Upper lobe of left lung (tissue), 6 donors: Measurements from ENCODE around the gene LCE7A. TPM values are rescaled to one million over a fixed set of nuclear protein-coding genes. Genes with fewer than 3 reads are reported as not detected.

Experiments used
- ATAC-seq, 2 donors: fragments of 200-7000 bp; cut with Tn5 transposase; one replicate each; pipeline ENCODE4 v1.9.1; 2022; ENCODE audit warnings: mild to moderate bottlenecking in 2 of 2, moderate library complexity in 2 of 2; ENCODE audit not compliant: low FRiP score in 2 of 2
- DNase-seq, 2 donors: peaks; one replicate each; pipeline ENCODE4 v3.0.0-alpha.2; 2019 to 2020
- H3K27ac ChIP-seq, 4 donors: fragments of 200-600 bp; sonication (generic); one replicate each; pipeline ENCODE4 v1.5.1; 2016 to 2019
- H3K27me3 ChIP-seq, 4 donors: fragments of 200-600 bp; sonication (generic); one replicate each; pipeline ENCODE4 v1.5.1; 2017 to 2019
- H3K36me3 ChIP-seq, 4 donors: fragments of 200-600 bp; sonication (generic); one replicate each; pipeline ENCODE4 v1.5.1; 2016 to 2019
- H3K4me1 ChIP-seq, 4 donors: fragments of 200-600 bp; sonication (generic); one replicate each; pipeline ENCODE4 v1.5.1; 2018 to 2019
- H3K4me3 ChIP-seq, 4 donors: fragments of 200-600 bp; sonication (generic); one replicate each; pipeline ENCODE4 v1.5.1; 2017 to 2019; ENCODE audit warnings: mild to moderate bottlenecking in 2 of 4, moderate library complexity in 1 of 4
- H3K9me3 ChIP-seq, 4 donors: fragments of 200-600 bp; sonication (generic); one replicate each; pipeline ENCODE4 v1.5.1; 2018 to 2019
- EP300 ChIP-seq, 4 donors: sonication (generic); formaldehyde crosslinking; IDR thresholded peaks; one replicate each; pipeline ENCODE4 v1.5.1; 2017; ENCODE audit warnings: antibody characterized with exemption in 4 of 4, control low read depth in 2 of 4
- POLR2A ChIP-seq, 4 donors: fragments of 450-650 bp; IDR thresholded peaks; one replicate each; pipeline ENCODE4 v1.5.1; 2016 to 2017; ENCODE audit warnings: antibody characterized with exemption in 4 of 4, mild to moderate bottlenecking in 2 of 4
- POLR2AphosphoS5 ChIP-seq, 2 donors: sonication (generic); formaldehyde crosslinking; IDR thresholded peaks; one replicate each; pipeline ENCODE4 v1.5.1; 2017; ENCODE audit warnings: antibody characterized with exemption in 2 of 2
- WGBS, 2 donors: methylation state at CpG; one replicate each; pipeline ENCODE4 v1.1.5; 2017 to 2018; 5-methylcytosine and 5-hydroxymethylcytosine counted together
- total RNA-seq, 6 donors: library from RNA; depleted of rRNA in 4 of 6; stranded (reverse); fragments of >200 nt in 4 of 6; gene quantifications; one replicate each; pipeline versions ENCODE4 v1.1.0 to v1.2.1, GENCODE V29; 2016 to 2021
- TF ChIP-seq, protein P1 (sequence below), 6 experiments: fragments of 450-650 bp in 4 of 6; fragments of 200-600 bp in 2 of 6; sonication (generic) in 2 of 6; IDR thresholded peaks; one replicate each; pipeline ENCODE4 v1.5.1; 2016 to 2019; ENCODE audit warnings: antibody characterized with exemption in 6 of 6
- donor health status: DM: no; HTN: no; CAD: no; lungs with moderate emphysema.
- donor health status: DM: no; HTN: yes; CAD: no; lungs with severe emphysema.

LCE7A gene
- total RNA-seq, 6 donors from 2014 or later: not detected

DNA sequence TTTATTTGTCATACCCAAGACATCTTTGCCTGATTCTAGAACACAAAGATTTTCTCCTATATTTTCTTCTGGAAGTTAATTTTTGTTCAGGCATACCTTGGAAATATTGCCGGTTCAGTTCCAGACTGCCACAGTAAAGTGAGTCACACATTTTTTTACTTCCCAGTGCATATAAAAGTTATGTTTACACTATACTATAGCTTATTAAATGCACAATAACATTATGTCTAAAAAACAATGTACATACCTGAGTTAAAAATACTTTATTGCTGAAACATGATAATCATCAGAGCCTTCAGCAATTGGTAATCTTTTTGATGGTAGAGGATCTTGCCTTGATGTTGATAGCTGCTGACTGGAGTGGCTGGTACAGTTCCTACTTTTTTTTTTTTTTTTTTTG is 28.3 kb downstream of the LCE7A start:
- H3K4me3 ChIP-seq: no peak overlapping the region
- DNase-seq: no peak
- H3K9me3 ChIP-seq: no peaks in the 10 kb centered on the region
- H3K27ac ChIP-seq: no peak overlapping the region
- TF ChIP-seq POLR2AphosphoS5 (IDR thresholded peaks at IDR 0.05) (no peak), EP300 (IDR thresholded peaks at IDR 0.05) (no peak), POLR2A (IDR thresholded peaks at IDR 0.05) (no peak)
- TF ChIP-seq, protein P1, sequence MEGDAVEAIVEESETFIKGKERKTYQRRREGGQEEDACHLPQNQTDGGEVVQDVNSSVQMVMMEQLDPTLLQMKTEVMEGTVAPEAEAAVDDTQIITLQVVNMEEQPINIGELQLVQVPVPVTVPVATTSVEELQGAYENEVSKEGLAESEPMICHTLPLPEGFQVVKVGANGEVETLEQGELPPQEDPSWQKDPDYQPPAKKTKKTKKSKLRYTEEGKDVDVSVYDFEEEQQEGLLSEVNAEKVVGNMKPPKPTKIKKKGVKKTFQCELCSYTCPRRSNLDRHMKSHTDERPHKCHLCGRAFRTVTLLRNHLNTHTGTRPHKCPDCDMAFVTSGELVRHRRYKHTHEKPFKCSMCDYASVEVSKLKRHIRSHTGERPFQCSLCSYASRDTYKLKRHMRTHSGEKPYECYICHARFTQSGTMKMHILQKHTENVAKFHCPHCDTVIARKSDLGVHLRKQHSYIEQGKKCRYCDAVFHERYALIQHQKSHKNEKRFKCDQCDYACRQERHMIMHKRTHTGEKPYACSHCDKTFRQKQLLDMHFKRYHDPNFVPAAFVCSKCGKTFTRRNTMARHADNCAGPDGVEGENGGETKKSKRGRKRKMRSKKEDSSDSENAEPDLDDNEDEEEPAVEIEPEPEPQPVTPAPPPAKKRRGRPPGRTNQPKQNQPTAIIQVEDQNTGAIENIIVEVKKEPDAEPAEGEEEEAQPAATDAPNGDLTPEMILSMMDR (IDR thresholded peaks at IDR 0.05): no peak
- 87 to 92% methylated on average over 1 of the region's 1 CpG for WGBS, 2 donors
- H3K36me3 ChIP-seq: no peaks in the 10 kb centered on the region
- H3K27me3 ChIP-seq: no peaks in the 10 kb centered on the region
- ATAC-seq: no peak
- no peaks in the 10 kb centered on the region for H3K4me1 ChIP-seq

GRCh38 chr1:152899027-152899426 is 39.2 kb downstream of the LCE7A start:
- Histone ChIP-seq H3K27ac (no peak overlapping the region), H3K36me3 (no peaks in the 10 kb centered on the region), H3K9me3 (no peaks in the 10 kb centered on the region), H3K4me1 (no peaks in the 10 kb centered on the region), H3K4me3 (no peak overlapping the region), H3K27me3 (no peaks in the 10 kb centered on the region)
- TF ChIP-seq EP300 (IDR thresholded peaks at IDR 0.05): no peak
- no peak for TF ChIP-seq POLR2AphosphoS5 (IDR thresholded peaks at IDR 0.05)
- TF ChIP-seq, protein P1 (IDR thresholded peaks at IDR 0.05): no peak
- TF ChIP-seq POLR2A (IDR thresholded peaks at IDR 0.05): no peak
- DNase-seq (no peak), ATAC-seq (no peak)
- WGBS, 2 donors: 83 to 86% methylated on average over 4 of the region's 4 CpGs

GRCh38 chr1:152899883-152900282 is 40.1 kb downstream of the LCE7A start:
- Histone ChIP-seq H3K36me3 (no peaks in the 10 kb centered on the region), H3K4me3 (no peak overlapping the region), H3K27me3 (no peaks in the 10 kb centered on the region), H3K4me1 (no peaks in the 10 kb centered on the region), H3K9me3 (no peaks in the 10 kb centered on the region), H3K27ac (no peak overlapping the region)
- DNase-seq (no peak), ATAC-seq (no peak)
- TF ChIP-seq, protein P1 (IDR thresholded peaks at IDR 0.05): no peak
- TF ChIP-seq EP300 (IDR thresholded peaks at IDR 0.05): no peak
- TF ChIP-seq POLR2A (IDR thresholded peaks at IDR 0.05): no peak
- no peak for TF ChIP-seq POLR2AphosphoS5 (IDR thresholded peaks at IDR 0.05)
- 48 to 80% methylated on average over 2 of the region's 2 CpGs for WGBS, 2 donors

- DNase-seq (no peak), ATAC-seq (no peak)
- Histone ChIP-seq H3K4me3 (no peak overlapping the region), H3K9me3 (no peaks in the 10 kb centered on the region), H3K27ac (no peak overlapping the region), H3K36me3 (no peaks in the 10 kb centered on the region), H3K27me3 (no peaks in the 10 kb centered on the region), H3K4me1 (no peaks in the 10 kb centered on the region)
- WGBS, 2 donors: 65 to 71% methylated on average over 5 of the region's 5 CpGs
- TF ChIP-seq POLR2A (IDR thresholded peaks at IDR 0.05): no peak
- no peak for TF ChIP-seq EP300 (IDR thresholded peaks at IDR 0.05)
- TF ChIP-seq, protein P1 (IDR thresholded peaks at IDR 0.05): no peak
- no peak for TF ChIP-seq POLR2AphosphoS5 (IDR thresholded peaks at IDR 0.05)
These were observed 41.8 kb downstream of the LCE7A start for GRCh38 chr1:152901631-152902030.

DNA sequence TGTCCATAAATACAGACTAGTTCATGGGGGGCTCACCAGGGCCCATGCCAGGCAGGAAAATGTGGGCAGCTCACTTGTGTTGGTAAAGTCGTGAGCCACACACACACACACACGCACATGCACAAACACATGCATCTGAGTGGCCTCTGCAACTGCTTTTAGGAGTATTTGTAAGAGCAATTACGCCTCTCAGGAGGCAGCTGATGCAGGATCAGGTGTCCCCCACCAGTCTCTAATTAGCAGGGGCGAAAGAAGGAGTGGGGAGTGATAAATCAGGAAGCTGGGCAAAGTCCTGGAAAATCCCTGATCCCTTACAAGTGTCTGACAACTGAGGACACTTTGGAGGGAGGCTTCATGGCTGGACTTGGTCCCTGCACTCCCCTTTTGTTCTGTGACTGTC is 42.8 kb downstream of the LCE7A start:
- TF ChIP-seq POLR2A (IDR thresholded peaks at IDR 0.05) (no peak), POLR2AphosphoS5 (IDR thresholded peaks at IDR 0.05) (no peak), EP300 (IDR thresholded peaks at IDR 0.05) (no peak)
- TF ChIP-seq, protein P1 (IDR thresholded peaks at IDR 0.05): no peak
- WGBS, 2 donors: 57 to 64% methylated on average over 4 of the region's 4 CpGs
- Histone ChIP-seq H3K9me3 (no peaks in the 10 kb centered on the region), H3K27me3 (no peaks in the 10 kb centered on the region), H3K4me1 (no peaks in the 10 kb centered on the region), H3K4me3 (no peak overlapping the region), H3K27ac (no peak overlapping the region), H3K36me3 (no peaks in the 10 kb centered on the region)
- ATAC-seq (no peak), DNase-seq (no peak)
